Neural progenitor cell (in vitro differentiated cells): ENCODE results near the gene PARP3. TPM values are rescaled to one million over a fixed set of nuclear protein-coding genes. Genes with fewer than 3 reads are reported as not detected.
A peak's percentile ranks its signal among the peaks of the same experiment; 100 is the strongest.

ENCODE experiments used
- DNase-seq: peaks from one replicate; pipeline ENCODE4 v3.0.0-alpha.2; 2016; ENCODE audit warnings: low spot score
- H2AFZ ChIP-seq: fragments of 200-600 bp; sonication (generic); replicated peaks from 2 replicates; pipeline ENCODE4 v1.6.1; 2016; ENCODE audit warnings: antibody characterized with exemption
- H3F3A ChIP-seq: fragments of 200-600 bp; sonication (generic); 2 replicates; pipeline ENCODE4 v1.6.1; 2016; ENCODE audit warnings: antibody characterized with exemption, low read depth
- H3K27ac ChIP-seq: fragments of 200-600 bp; sonication (generic); 2 replicates; pipeline ENCODE4 v1.5.1; 2016; ENCODE audit warnings: mild to moderate bottlenecking
- H3K27me3 ChIP-seq: fragments of 200-600 bp; sonication (generic); 2 replicates; pipeline ENCODE4 v1.6.1; 2016; ENCODE audit warnings: mild to moderate bottlenecking, moderate library complexity
- H3K36me3 ChIP-seq: fragments of 200-600 bp; sonication (generic); 2 replicates; pipeline ENCODE4 v1.5.1; 2016
- H3K4me1 ChIP-seq: fragments of 200-600 bp; sonication (generic); 2 replicates; pipeline ENCODE4 v1.6.1; 2016; ENCODE audit warnings: mixed run types
- H3K4me2 ChIP-seq: fragments of 200-600 bp; sonication (generic); 2 replicates; pipeline ENCODE4 v1.6.1; 2016
- H3K4me3 ChIP-seq: fragments of 200-600 bp; sonication (generic); 2 replicates; pipeline ENCODE4 v1.5.1; 2016
- H3K79me2 ChIP-seq: fragments of 200-600 bp; sonication (generic); 2 replicates; pipeline ENCODE4 v1.6.1; 2016; ENCODE audit warnings: low read depth
- H3K9ac ChIP-seq: fragments of 200-600 bp; sonication (generic); 2 replicates; pipeline ENCODE4 v1.6.1; 2016
- H3K9me3 ChIP-seq: fragments of 200-600 bp; sonication (generic); 2 replicates; pipeline ENCODE4 v1.5.1; 2016; ENCODE audit warnings: low read depth
- H4K20me1 ChIP-seq: fragments of 200-600 bp; sonication (generic); 2 replicates; pipeline ENCODE4 v1.6.1; 2016; ENCODE audit warnings: low read depth
- H3K27ac Mint-ChIP-seq: 3 replicates; pipeline ENCODE4 v1.8.0; 2021; ENCODE audit warnings: mixed read lengths
- H3K27me3 Mint-ChIP-seq: 2 replicates; pipeline ENCODE4 v1.8.0; 2022; ENCODE audit warnings: low read depth, mild to moderate bottlenecking, inconsistent platforms, moderate library complexity, mixed read lengths; ENCODE audit not compliant: insufficient read depth
- H3K36me3 Mint-ChIP-seq: 3 replicates; pipeline ENCODE4 v1.8.0; 2021; ENCODE audit warnings: mixed read lengths
- H3K4me1 Mint-ChIP-seq: 3 replicates; pipeline ENCODE4 v1.8.0; 2021; ENCODE audit warnings: mixed read lengths
- H3K4me3 Mint-ChIP-seq: 3 replicates; pipeline ENCODE4 v1.8.0; 2021; ENCODE audit warnings: mild to moderate bottlenecking, moderate library complexity, mixed read lengths
- H3K9me3 Mint-ChIP-seq: 3 replicates; pipeline ENCODE4 v1.8.0; 2020; ENCODE audit warnings: mixed read lengths
- EZH2 ChIP-seq: fragments of 200-600 bp; sonication (generic); IDR thresholded peaks from 2 replicates; pipeline ENCODE4 v1.6.1; 2017; ENCODE audit warnings: antibody characterized with exemption, mild to moderate bottlenecking, moderate library complexity
- EZH2phosphoT487 ChIP-seq: fragments of 200-600 bp; sonication (generic); IDR thresholded peaks from 2 replicates; pipeline ENCODE4 v1.6.1; 2017; ENCODE audit warnings: antibody characterized with exemption
- total RNA-seq: library from RNA; depleted of rRNA; stranded (reverse); fragments of >200 nt; gene quantifications from 2 replicates; pipeline ENCODE4 v1.2.3, GENCODE V29; 2015; ENCODE audit warnings: low replicate concordance
- TF ChIP-seq, protein P1 (sequence below): fragments of 200-600 bp; sonication (generic); IDR thresholded peaks from 2 replicates; pipeline ENCODE4 v1.5.1; 2017; ENCODE audit warnings: antibody characterized with exemption, mild to moderate bottlenecking

PARP3 gene
- total RNA-seq, 1 donor from 2014 or later, result 3.9 TPM

DNA sequence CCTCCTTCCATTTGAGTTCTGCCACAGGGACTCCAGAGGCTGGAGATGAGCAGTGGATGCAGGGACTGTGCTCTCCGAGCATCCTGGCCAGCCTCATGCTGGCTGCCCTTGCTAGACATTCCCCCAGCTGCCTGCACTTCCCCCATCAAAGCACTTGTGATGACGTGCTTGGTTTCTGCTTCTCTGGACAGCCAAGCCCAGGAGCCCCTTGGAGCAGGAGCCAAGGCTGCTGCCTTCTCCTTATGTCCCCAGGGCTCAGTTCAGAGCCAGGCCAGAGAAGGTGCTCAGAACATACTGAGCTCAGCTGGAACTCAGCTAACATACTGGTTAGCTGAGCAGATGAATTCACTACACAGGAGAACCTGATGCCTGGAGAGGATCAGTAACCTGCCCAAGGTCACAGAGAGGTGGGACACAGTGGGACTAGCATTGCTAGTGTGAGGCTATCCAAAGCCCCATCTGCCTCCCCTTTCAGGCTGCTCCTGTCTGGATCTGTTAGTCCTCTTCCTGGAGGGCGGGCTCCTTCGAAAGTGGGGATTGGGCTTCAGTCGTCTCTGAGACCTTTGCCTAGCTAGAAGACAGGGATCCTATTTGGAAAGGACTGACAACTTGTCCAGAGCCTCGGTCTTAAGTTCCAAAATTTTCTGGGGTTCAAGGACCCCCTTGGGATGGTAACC lies 20.8 kb downstream of the PARP3 start:
- no peaks in the 10 kb centered on the region for H3K79me2 ChIP-seq
- H3K9ac ChIP-seq, result no peak overlapping the region
- peaks cover 8% of the 10 kb centered on the region for H3K36me3 Mint-ChIP-seq
- peaks cover 27% of the 10 kb centered on the region for H3F3A ChIP-seq
- no peaks in the 10 kb centered on the region for H3K9me3 ChIP-seq
- no peaks in the 10 kb centered on the region for H3K36me3 ChIP-seq
- no peak for DNase-seq
- no peak overlapping the region for H3K27ac ChIP-seq
- no peak overlapping the region for H3K4me3 Mint-ChIP-seq
- no peak overlapping the region for H2AFZ ChIP-seq
- H3K4me1 Mint-ChIP-seq, result peaks cover 44% of the 10 kb centered on the region
- H3K9me3 Mint-ChIP-seq, result no peaks in the 10 kb centered on the region
- no peak overlapping the region for H3K27ac Mint-ChIP-seq
- TF ChIP-seq, protein P1, sequence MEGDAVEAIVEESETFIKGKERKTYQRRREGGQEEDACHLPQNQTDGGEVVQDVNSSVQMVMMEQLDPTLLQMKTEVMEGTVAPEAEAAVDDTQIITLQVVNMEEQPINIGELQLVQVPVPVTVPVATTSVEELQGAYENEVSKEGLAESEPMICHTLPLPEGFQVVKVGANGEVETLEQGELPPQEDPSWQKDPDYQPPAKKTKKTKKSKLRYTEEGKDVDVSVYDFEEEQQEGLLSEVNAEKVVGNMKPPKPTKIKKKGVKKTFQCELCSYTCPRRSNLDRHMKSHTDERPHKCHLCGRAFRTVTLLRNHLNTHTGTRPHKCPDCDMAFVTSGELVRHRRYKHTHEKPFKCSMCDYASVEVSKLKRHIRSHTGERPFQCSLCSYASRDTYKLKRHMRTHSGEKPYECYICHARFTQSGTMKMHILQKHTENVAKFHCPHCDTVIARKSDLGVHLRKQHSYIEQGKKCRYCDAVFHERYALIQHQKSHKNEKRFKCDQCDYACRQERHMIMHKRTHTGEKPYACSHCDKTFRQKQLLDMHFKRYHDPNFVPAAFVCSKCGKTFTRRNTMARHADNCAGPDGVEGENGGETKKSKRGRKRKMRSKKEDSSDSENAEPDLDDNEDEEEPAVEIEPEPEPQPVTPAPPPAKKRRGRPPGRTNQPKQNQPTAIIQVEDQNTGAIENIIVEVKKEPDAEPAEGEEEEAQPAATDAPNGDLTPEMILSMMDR, result no peak
- TF ChIP-seq EZH2 (no peak), EZH2phosphoT487 (no peak)
- no peak overlapping the region for H3K4me3 ChIP-seq
- H3K4me1 ChIP-seq, result peaks cover 48% of the 10 kb centered on the region
- H3K4me2 ChIP-seq, result no peak overlapping the region
- H3K27me3 ChIP-seq, result peaks cover 30% of the 10 kb centered on the region
- peaks cover 62% of the 10 kb centered on the region for H4K20me1 ChIP-seq
- H3K27me3 Mint-ChIP-seq, result peaks cover 16% of the 10 kb centered on the region

DNA sequence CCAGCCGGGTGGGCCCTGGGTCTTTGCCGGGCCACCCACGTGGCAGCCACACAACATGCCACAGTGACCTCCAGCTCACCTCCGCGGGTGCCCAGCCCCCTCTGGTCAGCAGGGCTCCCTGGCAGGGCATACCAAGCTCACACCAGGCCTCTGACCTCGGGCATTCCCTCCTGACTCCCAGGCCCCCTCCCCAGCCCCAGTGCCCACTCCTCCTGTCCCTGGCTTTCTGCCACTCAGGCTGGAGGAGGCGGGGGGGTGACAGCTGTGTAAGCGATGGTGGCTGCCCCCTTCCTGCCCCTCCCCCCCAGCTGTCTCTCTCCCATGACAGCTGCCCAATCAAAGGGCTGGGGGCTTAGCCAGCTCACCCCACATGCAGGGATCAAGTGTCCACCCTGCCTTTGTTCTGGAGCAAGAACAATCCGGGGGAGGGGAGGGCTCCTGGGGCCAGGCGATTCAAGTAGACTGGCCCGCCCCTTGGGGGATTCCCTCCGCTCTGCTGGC lies 21.8 kb downstream of the PARP3 start:
- peaks cover 30% of the 10 kb centered on the region for H3K27me3 ChIP-seq
- H3K27me3 Mint-ChIP-seq, result peaks cover 14% of the 10 kb centered on the region
- no peak overlapping the region for H3K27ac ChIP-seq
- H3K9me3 ChIP-seq, result no peaks in the 10 kb centered on the region
- peak overlapping the region; percentile 5 for H3K4me3 ChIP-seq
- H3K9me3 Mint-ChIP-seq, result no peaks in the 10 kb centered on the region
- no peak overlapping the region for H3K27ac Mint-ChIP-seq
- peaks cover 55% of the 10 kb centered on the region for H3K4me1 ChIP-seq
- no peaks in the 10 kb centered on the region for H3K36me3 ChIP-seq
- no peak overlapping the region for H2AFZ ChIP-seq
- peaks cover 5% of the 10 kb centered on the region for H3K36me3 Mint-ChIP-seq
- peaks cover 54% of the 10 kb centered on the region for H3K4me1 Mint-ChIP-seq
- peak overlapping the region; percentile 82 for H3K4me3 Mint-ChIP-seq
- peaks cover 62% of the 10 kb centered on the region for H4K20me1 ChIP-seq
- H3K79me2 ChIP-seq, result no peaks in the 10 kb centered on the region
- peak overlapping the region; percentile 88 for H3K4me2 ChIP-seq
- no peak overlapping the region for H3K9ac ChIP-seq
- no peak for TF ChIP-seq EZH2phosphoT487
- TF ChIP-seq, protein P1, result no peak
- no peak for TF ChIP-seq EZH2
- peak; percentile 92 for DNase-seq
- H3F3A ChIP-seq, result peaks cover 37% of the 10 kb centered on the region

DNA sequence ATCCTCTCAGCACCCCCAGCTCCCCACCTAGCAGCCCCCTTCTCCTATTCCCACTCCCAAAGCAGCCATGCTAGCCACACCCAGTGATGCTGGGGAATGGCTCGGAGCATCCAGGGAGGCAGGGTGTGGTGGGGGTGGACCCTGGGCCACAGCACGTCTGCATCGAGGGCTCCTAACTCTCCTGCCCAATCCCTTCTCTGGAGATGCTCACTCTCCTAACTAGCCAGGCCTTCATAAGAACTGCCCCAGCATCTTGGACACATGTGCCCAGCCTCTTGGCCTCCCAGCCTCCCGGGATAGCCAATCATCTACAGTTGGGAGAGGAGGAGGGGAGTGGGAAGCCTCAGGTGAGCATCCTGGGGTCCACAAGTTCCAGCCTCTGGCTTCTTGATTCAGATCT lies 22.4 kb downstream of the PARP3 start:
- no peak overlapping the region for H3K27ac Mint-ChIP-seq
- peaks cover 59% of the 10 kb centered on the region for H3K4me1 Mint-ChIP-seq
- peaks cover 62% of the 10 kb centered on the region for H4K20me1 ChIP-seq
- no peaks in the 10 kb centered on the region for H3K79me2 ChIP-seq
- H2AFZ ChIP-seq, result no peak overlapping the region
- no peaks in the 10 kb centered on the region for H3K9me3 Mint-ChIP-seq
- H3K4me3 Mint-ChIP-seq, result peak overlapping the region; percentile 82
- H3K4me2 ChIP-seq, result peak overlapping the region; percentile 88
- no peak for DNase-seq
- peaks cover 14% of the 10 kb centered on the region for H3K27me3 Mint-ChIP-seq
- TF ChIP-seq EZH2phosphoT487 (no peak), EZH2 (no peak)
- TF ChIP-seq, protein P1, result no peak
- H3K9me3 ChIP-seq, result no peaks in the 10 kb centered on the region
- no peak overlapping the region for H3K9ac ChIP-seq
- peak overlapping the region; percentile 5 for H3K4me3 ChIP-seq
- no peak overlapping the region for H3K27ac ChIP-seq
- peaks cover 60% of the 10 kb centered on the region for H3K4me1 ChIP-seq
- H3K27me3 ChIP-seq, result peaks cover 30% of the 10 kb centered on the region
- peaks cover 5% of the 10 kb centered on the region for H3K36me3 Mint-ChIP-seq
- peaks cover 42% of the 10 kb centered on the region for H3F3A ChIP-seq
- H3K36me3 ChIP-seq, result no peaks in the 10 kb centered on the region
